SK-N-SH (cell line): ENCODE measurements around the gene JMJD6. TPM values are rescaled to one million over a fixed set of nuclear protein-coding genes. Genes with fewer than 3 reads are reported as not detected.

Experiments used
- CTCF ChIA-PET: fragments of 300-600, 350-600 bp; formaldehyde crosslinking; extraction: SDS; loops from one replicate; lab custom pipeline; 2021; lab: Yijun Ruan, JAX
- POLR2A ChIA-PET: fragments of 350-600 bp; sonication (Branson Sonifier 250); formaldehyde crosslinking; extraction: SDS; loops from one replicate; lab custom pipeline; 2020; ENCODE audit warnings: antibody characterized with exemption, inconsistent platforms; lab: Yijun Ruan, JAX
- DNase-seq: peaks from one replicate; pipeline ENCODE4 v3.0.0; 2012
- H2AFZ ChIP-seq: fragments of 200-600 bp; sonication (generic); 2 replicates; pipeline ENCODE4 v1.8.1; 2016; ENCODE audit warnings: antibody characterized with exemption, mild to moderate bottlenecking, low read depth
- H3F3A ChIP-seq: fragments of 200-600 bp; sonication (generic); replicated peaks from 2 replicates; pipeline ENCODE3; 2016; ENCODE audit warnings: antibody characterized with exemption, mild to moderate bottlenecking; ENCODE audit not compliant: insufficient read depth
- H3K27ac ChIP-seq, 2 experiments: fragments of 200-500 bp in 1 of 2; fragments of 200-600 bp in 1 of 2; sonication (Bioruptor generic) in 1 of 2; sonication (generic), shearing (Covaris generic) in 1 of 2; 2 replicates each; pipeline versions ENCODE4 v1.5.1 to v1.6.1; 2014 to 2016; ENCODE audit warnings: low read depth in 2 of 2, inconsistent platforms in 1 of 2, low read length in 1 of 2, mild to moderate bottlenecking in 1 of 2, mixed read lengths in 1 of 2
- H3K27me3 ChIP-seq: fragments of 200-600 bp; sonication (generic), shearing (Covaris generic); 2 replicates; pipeline ENCODE4 v1.6.1; 2016; ENCODE audit warnings: mixed run types; ENCODE audit not compliant: insufficient read depth
- H3K36me3 ChIP-seq, 2 experiments: fragments of 200-500 bp in 1 of 2; fragments of 200-600 bp in 1 of 2; sonication (Bioruptor generic) in 1 of 2; sonication (generic) in 1 of 2; replicated peaks in 1 of 2; 2 replicates each; pipeline versions ENCODE3 to v1.5.1; 2014 to 2016; ENCODE audit warnings: low read length in 1 of 2, mild to moderate bottlenecking in 1 of 2; ENCODE audit not compliant: insufficient read depth in 2 of 2, control insufficient read depth in 1 of 2
- H3K4me1 ChIP-seq, 2 experiments: fragments of 200-500 bp in 1 of 2; fragments of 200-600 bp in 1 of 2; sonication (Bioruptor generic) in 1 of 2; sonication (generic), shearing (Covaris generic) in 1 of 2; 2 replicates each; pipeline versions ENCODE4 v1.5.1 to v1.6.1; 2014 to 2016; ENCODE audit warnings: low read depth in 1 of 2, low read length in 1 of 2, mixed run types in 1 of 2; ENCODE audit not compliant: insufficient read depth in 2 of 2, control insufficient read depth in 1 of 2
- H3K4me2 ChIP-seq: fragments of 200-600 bp; sonication (generic), shearing (Covaris generic); 2 replicates; pipeline ENCODE4 v1.6.1; 2017; ENCODE audit warnings: mixed run types
- H3K4me3 ChIP-seq, 2 experiments: fragments of 200-500 bp in 1 of 2; fragments of 200-600 bp in 1 of 2; sonication (Bioruptor generic) in 1 of 2; sonication (generic), shearing (Covaris generic) in 1 of 2; 2 replicates each; pipeline versions ENCODE4 v1.5.1 to v1.8.1; 2014 to 2016; ENCODE audit warnings: low read depth in 2 of 2, inconsistent platforms in 1 of 2, low read length in 1 of 2, mild to moderate bottlenecking in 1 of 2, mixed read lengths in 1 of 2, moderate library complexity in 1 of 2
- H3K79me2 ChIP-seq: fragments of 200-600 bp; sonication (generic); 2 replicates; pipeline ENCODE4 v1.8.1; 2017; ENCODE audit warnings: mild to moderate bottlenecking; ENCODE audit not compliant: insufficient read depth
- H3K9ac ChIP-seq: fragments of 200-600 bp; sonication (generic); 2 replicates; pipeline ENCODE4 v1.6.1; 2017; ENCODE audit warnings: mixed run types
- H3K9me2 ChIP-seq: fragments of 200-600 bp; sonication (generic); 2 replicates; pipeline ENCODE4 v1.6.1; 2017; ENCODE audit warnings: mixed run types
- H3K9me3 ChIP-seq: fragments of 200-600 bp; sonication (generic); 2 replicates; pipeline ENCODE4 v1.6.1; 2017; ENCODE audit warnings: mixed run types, mild to moderate bottlenecking, moderate library complexity
- H4K20me1 ChIP-seq: fragments of 200-600 bp; sonication (generic); 2 replicates; pipeline ENCODE4 v1.6.1; 2017; ENCODE audit warnings: mild to moderate bottlenecking, mixed run types; ENCODE audit not compliant: insufficient read depth
- CHD2 ChIP-seq: fragments of 150-350 bp; IDR thresholded peaks from 2 replicates; pipeline ENCODE4 v1.6.1; 2018; ENCODE audit warnings: low read length; ENCODE audit not compliant: partially characterized antibody
- FOSL2 ChIP-seq: IDR thresholded peaks from 2 replicates; pipeline ENCODE4 v1.4.0; 2012; ENCODE audit warnings: low read depth, mild to moderate bottlenecking, moderate library complexity, borderline replicate concordance
- FOXJ3 ChIP-seq: sonication (generic); formaldehyde crosslinking; IDR thresholded peaks from 2 replicates; pipeline ENCODE4 v1.5.1; 2020; ENCODE audit warnings: mild to moderate bottlenecking, missing genetic modification reagents
- GABPA ChIP-seq: IDR thresholded peaks from 2 replicates; pipeline ENCODE4 v1.4.0; 2012; ENCODE audit warnings: low read depth, mild to moderate bottlenecking
- MEF2A ChIP-seq: IDR thresholded peaks from 2 replicates; pipeline ENCODE4 v1.4.0; 2012; ENCODE audit warnings: low read depth, borderline replicate concordance
- RCOR1 ChIP-seq: fragments of 150-350 bp; IDR thresholded peaks from 2 replicates; pipeline ENCODE4 v1.6.1; 2017; ENCODE audit warnings: antibody characterized with exemption, low read length
- RFX5 ChIP-seq: IDR thresholded peaks from 2 replicates; pipeline ENCODE4 v1.6.1; 2012; ENCODE audit warnings: mild to moderate bottlenecking, improper control_type of control experiment, low read length
- YY1 ChIP-seq: IDR thresholded peaks from 2 replicates; pipeline ENCODE4 v1.4.0; 2012; ENCODE audit warnings: low read depth, mild to moderate bottlenecking
- WGBS: methylation state at CpG from one replicate; pipeline ENCODE4 v1.1.6; 2017; ENCODE audit warnings: low lambda C conversion rate; 5-methylcytosine and 5-hydroxymethylcytosine counted together
- polyA plus RNA-seq, 3 experiments: library from polyadenylated mRNA; depleted of rRNA; stranded (reverse); fragments of >200 nt; gene quantifications; 2 replicates each; pipeline ENCODE4 v1.2.3, GENCODE V29; 2012
- TF ChIP-seq, protein P1 (sequence below): IDR thresholded peaks from 2 replicates; pipeline ENCODE4 v1.4.0; 2012; ENCODE audit warnings: low read depth, borderline replicate concordance
- TF ChIP-seq, protein P2 (sequence below): fragments of 200-600 bp; sonication (generic); IDR thresholded peaks from 2 replicates; pipeline ENCODE4 v1.6.1; 2017; ENCODE audit warnings: antibody characterized with exemption, mild to moderate bottlenecking, moderate library complexity
- TF ChIP-seq, protein P3 (sequence below): IDR thresholded peaks from 2 replicates; pipeline ENCODE4; 2012
- TF ChIP-seq, protein P4 (sequence below): fragments of 150-350 bp; IDR thresholded peaks from 2 replicates; pipeline ENCODE4 v1.6.1; 2016; ENCODE audit warnings: mild to moderate bottlenecking, low read depth, low read length
- TF ChIP-seq, protein P5 (sequence below): IDR thresholded peaks from 2 replicates; pipeline ENCODE4 v1.6.1; 2012; ENCODE audit warnings: mild to moderate bottlenecking, low read depth, low read length, moderate library complexity

Gene JMJD6
- polyA plus RNA-seq, 1 of the 3 experiments (the other 2 are of a cell fraction) = 23.3 TPM

DNA sequence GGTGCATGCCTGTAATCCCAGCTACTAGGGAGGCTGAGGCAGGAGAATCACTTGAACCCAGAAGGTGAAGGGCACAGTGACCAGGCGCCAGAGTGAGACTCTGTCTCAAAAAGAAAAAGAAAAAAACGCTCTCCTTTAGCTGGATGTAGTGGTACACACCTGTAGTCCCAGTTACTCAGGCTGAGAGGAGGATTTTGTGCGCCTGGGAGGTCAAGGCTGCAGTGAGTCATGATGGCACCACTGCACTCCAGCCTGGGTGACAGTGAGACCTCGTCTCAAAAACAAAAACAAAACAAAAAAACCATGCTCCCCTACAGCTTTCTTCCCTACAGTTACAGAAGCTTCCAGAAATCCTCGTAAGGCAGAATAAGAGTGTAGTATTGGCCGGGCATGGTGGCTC, 49.8 kb downstream of the JMJD6 start:
- 94% methylated on average over 6 of the region's 6 CpGs for WGBS
- Histone ChIP-seq H2AFZ (no peak overlapping the region), H4K20me1 (peaks cover 3% of the 10 kb centered on the region; the same call in 1 of the 2 replicates), H3K27ac (no peak overlapping the region), H3K4me1 (peaks cover 0 to 35% of the 10 kb centered on the region in 2 experiments; a peak in 2 of 4 replicates), H3F3A (peaks cover 12% of the 10 kb centered on the region), H3K4me2 (no peak overlapping the region), H3K9ac (no peak overlapping the region), H3K36me3 (peaks cover 19 to 22% of the 10 kb centered on the region in 2 experiments), H3K27me3 (no peaks in the 10 kb centered on the region), H3K9me2 (no peaks in the 10 kb centered on the region), H3K4me3 (no peak overlapping the region), H3K79me2 (no peaks in the 10 kb centered on the region), H3K9me3 (no peaks in the 10 kb centered on the region)
- TF ChIP-seq, protein P1, sequence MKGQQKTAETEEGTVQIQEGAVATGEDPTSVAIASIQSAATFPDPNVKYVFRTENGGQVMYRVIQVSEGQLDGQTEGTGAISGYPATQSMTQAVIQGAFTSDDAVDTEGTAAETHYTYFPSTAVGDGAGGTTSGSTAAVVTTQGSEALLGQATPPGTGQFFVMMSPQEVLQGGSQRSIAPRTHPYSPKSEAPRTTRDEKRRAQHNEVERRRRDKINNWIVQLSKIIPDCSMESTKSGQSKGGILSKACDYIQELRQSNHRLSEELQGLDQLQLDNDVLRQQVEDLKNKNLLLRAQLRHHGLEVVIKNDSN = no peak
- TF ChIP-seq, protein P2, sequence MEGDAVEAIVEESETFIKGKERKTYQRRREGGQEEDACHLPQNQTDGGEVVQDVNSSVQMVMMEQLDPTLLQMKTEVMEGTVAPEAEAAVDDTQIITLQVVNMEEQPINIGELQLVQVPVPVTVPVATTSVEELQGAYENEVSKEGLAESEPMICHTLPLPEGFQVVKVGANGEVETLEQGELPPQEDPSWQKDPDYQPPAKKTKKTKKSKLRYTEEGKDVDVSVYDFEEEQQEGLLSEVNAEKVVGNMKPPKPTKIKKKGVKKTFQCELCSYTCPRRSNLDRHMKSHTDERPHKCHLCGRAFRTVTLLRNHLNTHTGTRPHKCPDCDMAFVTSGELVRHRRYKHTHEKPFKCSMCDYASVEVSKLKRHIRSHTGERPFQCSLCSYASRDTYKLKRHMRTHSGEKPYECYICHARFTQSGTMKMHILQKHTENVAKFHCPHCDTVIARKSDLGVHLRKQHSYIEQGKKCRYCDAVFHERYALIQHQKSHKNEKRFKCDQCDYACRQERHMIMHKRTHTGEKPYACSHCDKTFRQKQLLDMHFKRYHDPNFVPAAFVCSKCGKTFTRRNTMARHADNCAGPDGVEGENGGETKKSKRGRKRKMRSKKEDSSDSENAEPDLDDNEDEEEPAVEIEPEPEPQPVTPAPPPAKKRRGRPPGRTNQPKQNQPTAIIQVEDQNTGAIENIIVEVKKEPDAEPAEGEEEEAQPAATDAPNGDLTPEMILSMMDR = no peak
- TF ChIP-seq CHD2 (no peak), RFX5 (no peak), MEF2A (no peak), RCOR1 (no peak), FOSL2 (no peak), YY1 (no peak), GABPA (no peak), FOXJ3 (CRISPR knock-in tag) (no peak)
- TF ChIP-seq, protein P3, sequence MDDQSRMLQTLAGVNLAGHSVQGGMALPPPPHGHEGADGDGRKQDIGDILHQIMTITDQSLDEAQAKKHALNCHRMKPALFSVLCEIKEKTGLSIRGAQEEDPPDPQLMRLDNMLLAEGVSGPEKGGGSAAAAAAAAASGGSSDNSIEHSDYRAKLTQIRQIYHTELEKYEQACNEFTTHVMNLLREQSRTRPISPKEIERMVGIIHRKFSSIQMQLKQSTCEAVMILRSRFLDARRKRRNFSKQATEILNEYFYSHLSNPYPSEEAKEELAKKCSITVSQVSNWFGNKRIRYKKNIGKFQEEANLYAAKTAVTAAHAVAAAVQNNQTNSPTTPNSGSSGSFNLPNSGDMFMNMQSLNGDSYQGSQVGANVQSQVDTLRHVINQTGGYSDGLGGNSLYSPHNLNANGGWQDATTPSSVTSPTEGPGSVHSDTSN = no peak
- TF ChIP-seq, protein P4, sequence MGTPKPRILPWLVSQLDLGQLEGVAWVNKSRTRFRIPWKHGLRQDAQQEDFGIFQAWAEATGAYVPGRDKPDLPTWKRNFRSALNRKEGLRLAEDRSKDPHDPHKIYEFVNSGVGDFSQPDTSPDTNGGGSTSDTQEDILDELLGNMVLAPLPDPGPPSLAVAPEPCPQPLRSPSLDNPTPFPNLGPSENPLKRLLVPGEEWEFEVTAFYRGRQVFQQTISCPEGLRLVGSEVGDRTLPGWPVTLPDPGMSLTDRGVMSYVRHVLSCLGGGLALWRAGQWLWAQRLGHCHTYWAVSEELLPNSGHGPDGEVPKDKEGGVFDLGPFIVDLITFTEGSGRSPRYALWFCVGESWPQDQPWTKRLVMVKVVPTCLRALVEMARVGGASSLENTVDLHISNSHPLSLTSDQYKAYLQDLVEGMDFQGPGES = no peak
- TF ChIP-seq, protein P5, sequence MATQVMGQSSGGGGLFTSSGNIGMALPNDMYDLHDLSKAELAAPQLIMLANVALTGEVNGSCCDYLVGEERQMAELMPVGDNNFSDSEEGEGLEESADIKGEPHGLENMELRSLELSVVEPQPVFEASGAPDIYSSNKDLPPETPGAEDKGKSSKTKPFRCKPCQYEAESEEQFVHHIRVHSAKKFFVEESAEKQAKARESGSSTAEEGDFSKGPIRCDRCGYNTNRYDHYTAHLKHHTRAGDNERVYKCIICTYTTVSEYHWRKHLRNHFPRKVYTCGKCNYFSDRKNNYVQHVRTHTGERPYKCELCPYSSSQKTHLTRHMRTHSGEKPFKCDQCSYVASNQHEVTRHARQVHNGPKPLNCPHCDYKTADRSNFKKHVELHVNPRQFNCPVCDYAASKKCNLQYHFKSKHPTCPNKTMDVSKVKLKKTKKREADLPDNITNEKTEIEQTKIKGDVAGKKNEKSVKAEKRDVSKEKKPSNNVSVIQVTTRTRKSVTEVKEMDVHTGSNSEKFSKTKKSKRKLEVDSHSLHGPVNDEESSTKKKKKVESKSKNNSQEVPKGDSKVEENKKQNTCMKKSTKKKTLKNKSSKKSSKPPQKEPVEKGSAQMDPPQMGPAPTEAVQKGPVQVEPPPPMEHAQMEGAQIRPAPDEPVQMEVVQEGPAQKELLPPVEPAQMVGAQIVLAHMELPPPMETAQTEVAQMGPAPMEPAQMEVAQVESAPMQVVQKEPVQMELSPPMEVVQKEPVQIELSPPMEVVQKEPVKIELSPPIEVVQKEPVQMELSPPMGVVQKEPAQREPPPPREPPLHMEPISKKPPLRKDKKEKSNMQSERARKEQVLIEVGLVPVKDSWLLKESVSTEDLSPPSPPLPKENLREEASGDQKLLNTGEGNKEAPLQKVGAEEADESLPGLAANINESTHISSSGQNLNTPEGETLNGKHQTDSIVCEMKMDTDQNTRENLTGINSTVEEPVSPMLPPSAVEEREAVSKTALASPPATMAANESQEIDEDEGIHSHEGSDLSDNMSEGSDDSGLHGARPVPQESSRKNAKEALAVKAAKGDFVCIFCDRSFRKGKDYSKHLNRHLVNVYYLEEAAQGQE = no peak
- ChIA-PET CTCF (interaction anchor here (1.5 to 3.0 kb wide), 3 partner anchors 37 to 118 kb away, joined by 4 to 18 read pairs (median 7); no protein-coding TSS in a partner anchor), POLR2A (interaction anchor here (0.6 kb wide), 1 partner anchor 252 kb away, joined by 3 read pairs; no protein-coding TSS in a partner anchor)
- DNase-seq = no peak
